Activated T-cell treated with anti-CD3 and anti-CD28 coated beads for 48 hours (primary cell): ENCODE measurements around the gene ANK3.

ENCODE experiments used
- DNase-seq: peaks from one replicate; pipeline ENCODE4 v3.0.0-alpha.2; 2020; ENCODE audit warnings: low read depth

Gene ANK3

GRCh38 chr10:60389413-60390025 lies at the start of gene ANK3:
Gene ANK3 (minus strand): TSS chr10:60389875. CDS start chr10:60389538, 337 bp downstream.
- DNase-seq, result no peak

- DNase-seq, result no peak
Observed at GRCh38 chr10:60434418-60435046, 44.9 kb upstream of the ANK3 start.

- no peak for DNase-seq
Observed at GRCh38 chr10:60433684-60434083, 44.0 kb upstream of the ANK3 start.

GRCh38 chr10:60430836-60431597 lies 41.3 kb upstream of the ANK3 start:
- no peak for DNase-seq

- DNase-seq, result no peak
Observed at GRCh38 chr10:60430017-60430416, 40.3 kb upstream of the ANK3 start.

- DNase-seq, result no peak
Observed at GRCh38 chr10:60429084-60429849, 39.6 kb upstream of the ANK3 start.

GRCh38 chr10:60428387-60428737 lies 38.7 kb upstream of the ANK3 start:
- DNase-seq, result no peak

GRCh38 chr10:60427709-60428386 lies 38.2 kb upstream of the ANK3 start:
- no peak for DNase-seq

GRCh38 chr10:60427148-60427547 lies 37.5 kb upstream of the ANK3 start:
- DNase-seq, result no peak

GRCh38 chr10:60426425-60426824 lies 36.8 kb upstream of the ANK3 start:
- DNase-seq, result no peak

GRCh38 chr10:60425392-60426110 lies 35.9 kb upstream of the ANK3 start:
- no peak for DNase-seq

- DNase-seq, result no peak
Observed at GRCh38 chr10:60424971-60425370, 35.3 kb upstream of the ANK3 start.

- no peak for DNase-seq
Observed at GRCh38 chr10:60423920-60424319, 34.2 kb upstream of the ANK3 start.

- no peak for DNase-seq
Observed at GRCh38 chr10:60422809-60423208, 33.1 kb upstream of the ANK3 start.

GRCh38 chr10:60420991-60421894 lies 31.6 kb upstream of the ANK3 start:
- DNase-seq, result no peak

GRCh38 chr10:60419249-60419648 lies 29.6 kb upstream of the ANK3 start:
- DNase-seq, result no peak

- no peak for DNase-seq
Observed at GRCh38 chr10:60417901-60418300, 28.2 kb upstream of the ANK3 start.

- DNase-seq, result no peak
Observed at GRCh38 chr10:60417024-60417423, 27.3 kb upstream of the ANK3 start.

GRCh38 chr10:60414877-60415585 lies 25.4 kb upstream of the ANK3 start:
- DNase-seq, result no peak

- DNase-seq, result no peak
Observed at GRCh38 chr10:60414111-60414510, 24.4 kb upstream of the ANK3 start.
